H9 (cell line): Measurements from ENCODE around the gene SMARCC2. TPM values are rescaled to one million over a fixed set of nuclear protein-coding genes. Genes with fewer than 3 reads are reported as not detected.

Source experiments
- DNase-seq: peaks from one replicate; pipeline ENCODE4 v3.0.0-alpha.2; 2017
- H2AFZ ChIP-seq: one replicate; pipeline ENCODE4 v1.6.1; 2013; ENCODE audit warnings: mild to moderate bottlenecking, low read length, control low read depth, moderate library complexity
- H2AK5ac ChIP-seq: 2 replicates; pipeline ENCODE4 v1.6.1; 2013; ENCODE audit warnings: low read length, control low read depth, mixed read lengths; ENCODE audit not compliant: insufficient read length
- H2BK120ac ChIP-seq: one replicate; pipeline ENCODE4 v1.6.1; 2013; ENCODE audit warnings: low read depth, mild to moderate bottlenecking, low read length, control low read depth, inconsistent platforms; ENCODE audit not compliant: poor library complexity, severe bottlenecking
- H2BK12ac ChIP-seq: 2 replicates; pipeline ENCODE4 v1.6.1; 2013; ENCODE audit warnings: low read length, control low read depth, mixed read lengths, low read depth; ENCODE audit not compliant: insufficient read length
- H2BK15ac ChIP-seq: 2 replicates; pipeline ENCODE4 v1.6.1; 2013; ENCODE audit warnings: low read depth, low read length, control low read depth
- H2BK20ac ChIP-seq: one replicate; pipeline ENCODE4 v1.6.1; 2013; ENCODE audit warnings: low read depth, mild to moderate bottlenecking, low read length, control low read depth, inconsistent platforms; ENCODE audit not compliant: poor library complexity, severe bottlenecking
- H2BK5ac ChIP-seq: 2 replicates; pipeline ENCODE4 v1.6.1; 2013; ENCODE audit warnings: low read length, control low read depth, mixed read lengths; ENCODE audit not compliant: insufficient read length
- H3K14ac ChIP-seq: 2 replicates; pipeline ENCODE4 v1.6.1; 2013; ENCODE audit warnings: low read length, control low read depth; ENCODE audit not compliant: insufficient read depth
- H3K18ac ChIP-seq: 2 replicates; pipeline ENCODE4 v1.6.1; 2013; ENCODE audit warnings: low read depth, mild to moderate bottlenecking, mixed read lengths, low read length, control low read depth; ENCODE audit not compliant: insufficient read length
- H3K23ac ChIP-seq: 2 replicates; pipeline ENCODE4 v1.6.1; 2013; ENCODE audit warnings: low read length, control low read depth, mixed read lengths, low read depth; ENCODE audit not compliant: insufficient read length
- H3K23me2 ChIP-seq: 2 replicates; pipeline ENCODE4 v1.6.1; 2013; ENCODE audit warnings: low read depth, mild to moderate bottlenecking, mixed read lengths, low read length, control low read depth; ENCODE audit not compliant: insufficient read length, poor library complexity, severe bottlenecking
- H3K27ac ChIP-seq: 2 replicates; pipeline ENCODE4 v1.5.1; 2013; ENCODE audit warnings: low read length, control low read depth, mixed read lengths, low read depth; ENCODE audit not compliant: insufficient read length
- H3K27me3 ChIP-seq: 2 replicates; pipeline ENCODE4 v1.6.1; 2013; ENCODE audit warnings: low read length, control low read depth, inconsistent platforms; ENCODE audit not compliant: insufficient read depth
- H3K4ac ChIP-seq: 2 replicates; pipeline ENCODE4 v1.6.1; 2013; ENCODE audit warnings: low read depth, mild to moderate bottlenecking, control low read depth, inconsistent platforms, low read length, moderate library complexity
- H3K4me1 ChIP-seq: 2 replicates; pipeline ENCODE4 v1.6.1; 2013; ENCODE audit warnings: low read length, control low read depth, inconsistent platforms; ENCODE audit not compliant: insufficient read depth
- H3K4me2 ChIP-seq: 2 replicates; pipeline ENCODE4 v1.6.1; 2013; ENCODE audit warnings: low read length, control low read depth, mixed read lengths; ENCODE audit not compliant: insufficient read length, insufficient read depth
- H3K56ac ChIP-seq: 2 replicates; pipeline ENCODE4 v1.6.1; 2013; ENCODE audit warnings: low read depth, mild to moderate bottlenecking, mixed read lengths, low read length, control low read depth; ENCODE audit not compliant: insufficient read length
- H3K79me1 ChIP-seq: 2 replicates; pipeline ENCODE4 v1.6.1; 2013; ENCODE audit warnings: low read depth, mild to moderate bottlenecking, moderate library complexity, low read length, control low read depth, inconsistent platforms; ENCODE audit not compliant: insufficient read depth, poor library complexity, severe bottlenecking
- H3K79me2 ChIP-seq: 2 replicates; pipeline ENCODE4 v1.6.1; 2013; ENCODE audit warnings: low read length, control low read depth, inconsistent platforms; ENCODE audit not compliant: insufficient read depth
- H3K9ac ChIP-seq: 2 replicates; pipeline ENCODE4 v1.6.1; 2013; ENCODE audit warnings: low read length, control low read depth, mixed read lengths; ENCODE audit not compliant: insufficient read length; ENCODE audit errors: extremely low read depth
- H3K9me3 ChIP-seq: one replicate; pipeline ENCODE4 v1.6.1; 2013; ENCODE audit warnings: low read depth, low read length, inconsistent platforms; ENCODE audit not compliant: control insufficient read depth
- H3T11ph ChIP-seq: one replicate; pipeline ENCODE4 v1.6.1; 2013; ENCODE audit warnings: mild to moderate bottlenecking, low read length, control low read depth, inconsistent platforms
- H4K20me1 ChIP-seq: one replicate; pipeline ENCODE4 v1.6.1; 2013; ENCODE audit not compliant: control insufficient read depth, insufficient read length, insufficient read depth
- H4K5ac ChIP-seq: 2 replicates; pipeline ENCODE4 v1.6.1; 2013; ENCODE audit warnings: low read depth, mild to moderate bottlenecking, mixed read lengths, low read length, control low read depth; ENCODE audit not compliant: insufficient read length
- H4K8ac ChIP-seq: replicated peaks from 2 replicates; pipeline ENCODE4 v1.6.1; 2013; ENCODE audit warnings: low read length, control low read depth, mixed read lengths, low read depth; ENCODE audit not compliant: insufficient read length
- H4K91ac ChIP-seq: 2 replicates; pipeline ENCODE4 v1.6.1; 2013; ENCODE audit warnings: low read depth, mild to moderate bottlenecking, moderate library complexity, mixed read lengths, low read length, control low read depth; ENCODE audit not compliant: insufficient read length
- H3K27ac Mint-ChIP-seq, 3 experiments: 2 replicates in 2 of 3; 3 replicates in 1 of 3; pipeline ENCODE4 v1.8.0; 2020 to 2021; ENCODE audit warnings: mixed read lengths in 3 of 3, mild to moderate bottlenecking in 1 of 3, moderate library complexity in 1 of 3
- H3K27me3 Mint-ChIP-seq: 2 replicates; pipeline ENCODE4 v1.8.0; 2021; ENCODE audit warnings: low read depth, mild to moderate bottlenecking, moderate library complexity, mixed read lengths
- H3K36me3 Mint-ChIP-seq, 3 experiments: 2 replicates in 2 of 3; 3 replicates in 1 of 3; pipeline ENCODE4 v1.8.0; 2020 to 2021; ENCODE audit warnings: low read depth in 3 of 3, mixed read lengths in 3 of 3; ENCODE audit not compliant: insufficient read depth in 1 of 3
- H3K4me1 Mint-ChIP-seq, 2 experiments: 2 replicates each; pipeline ENCODE4 v1.8.0; 2020; ENCODE audit warnings: mixed read lengths in 2 of 2
- H3K4me3 Mint-ChIP-seq, 2 experiments: 2 replicates in 1 of 2; 3 replicates in 1 of 2; pipeline ENCODE4 v1.8.0; 2020 to 2021; ENCODE audit warnings: mild to moderate bottlenecking in 2 of 2, mixed read lengths in 2 of 2, moderate library complexity in 1 of 2
- H3K9me3 Mint-ChIP-seq, 2 experiments: 2 replicates in 1 of 2; 3 replicates in 1 of 2; pipeline ENCODE4 v1.8.0; 2020; ENCODE audit warnings: mild to moderate bottlenecking in 2 of 2, mixed read lengths in 2 of 2, moderate library complexity in 1 of 2
- WGBS: extraction: QIAGEN DNeasy Blood & Tissue Kit; methylation state at CpG from one replicate; pipeline ENCODE4 v1.1.7; 2013; ENCODE audit warnings: missing lambda C conversion rate, low lambda C conversion rate, mixed read lengths; ENCODE audit not compliant: insufficient read length; ENCODE audit errors: extremely low coverage; 5-methylcytosine and 5-hydroxymethylcytosine counted together
- total RNA-seq: library from RNA; stranded (reverse); gene quantifications from 2 replicates; pipeline ENCODE4 v1.2.1, GENCODE V29; 2021
- TF ChIP-seq, protein P1 (sequence below): fragments of 200-600 bp; sonication (generic); conservative IDR thresholded peaks from 3 replicates; pipeline ENCODE4 v1.8.0; 2021; ENCODE audit warnings: antibody characterized with exemption, mild to moderate bottlenecking

SMARCC2 gene
- total RNA-seq, 1 experiment from 2014 or later = 86.9 TPM

GRCh38 chr12:56223571-56224101 is 34.4 kb upstream of the SMARCC2 start:
- H3K27me3 Mint-ChIP-seq = no peaks in the 10 kb centered on the region
- Histone ChIP-seq H2BK5ac (no peak overlapping the region), H2AFZ (peak overlapping the region; percentile 19), H3K14ac (peak overlapping the region; percentile 87; the same call in 1 of the 2 replicates), H4K91ac (peak overlapping the region; percentile 36), H4K20me1 (peaks cover 3% of the 10 kb centered on the region), H2AK5ac (peak overlapping the region; percentile 71), H2BK20ac (no peak overlapping the region), H4K5ac (peak overlapping the region; percentile 57), H3K4me1 (peaks cover 2% of the 10 kb centered on the region; the same call in 1 of the 2 replicates), H3K4me2 (peak overlapping the region; percentile 57), H4K8ac (no peak overlapping the region), H3T11ph (peak overlapping the region; percentile 56), H3K27ac (peak overlapping the region; percentile 15), H3K79me1 (no peaks in the 10 kb centered on the region), H3K79me2 (no peaks in the 10 kb centered on the region; the same call in 1 of the 2 replicates), H3K23me2 (peaks cover 26% of the 10 kb centered on the region), H2BK15ac (no peak overlapping the region), H3K27me3 (no peaks in the 10 kb centered on the region), H3K23ac (no peak overlapping the region), H3K9ac (peak overlapping the region; percentile 61), H3K9me3 (no peaks in the 10 kb centered on the region), H2BK12ac (peak overlapping the region; percentile 30), H3K18ac (peak overlapping the region; percentile 86), H3K4ac (no peak overlapping the region; the same call in 1 of the 2 replicates), H3K56ac (no peak overlapping the region), H2BK120ac (no peak overlapping the region)
- TF ChIP-seq, protein P1, sequence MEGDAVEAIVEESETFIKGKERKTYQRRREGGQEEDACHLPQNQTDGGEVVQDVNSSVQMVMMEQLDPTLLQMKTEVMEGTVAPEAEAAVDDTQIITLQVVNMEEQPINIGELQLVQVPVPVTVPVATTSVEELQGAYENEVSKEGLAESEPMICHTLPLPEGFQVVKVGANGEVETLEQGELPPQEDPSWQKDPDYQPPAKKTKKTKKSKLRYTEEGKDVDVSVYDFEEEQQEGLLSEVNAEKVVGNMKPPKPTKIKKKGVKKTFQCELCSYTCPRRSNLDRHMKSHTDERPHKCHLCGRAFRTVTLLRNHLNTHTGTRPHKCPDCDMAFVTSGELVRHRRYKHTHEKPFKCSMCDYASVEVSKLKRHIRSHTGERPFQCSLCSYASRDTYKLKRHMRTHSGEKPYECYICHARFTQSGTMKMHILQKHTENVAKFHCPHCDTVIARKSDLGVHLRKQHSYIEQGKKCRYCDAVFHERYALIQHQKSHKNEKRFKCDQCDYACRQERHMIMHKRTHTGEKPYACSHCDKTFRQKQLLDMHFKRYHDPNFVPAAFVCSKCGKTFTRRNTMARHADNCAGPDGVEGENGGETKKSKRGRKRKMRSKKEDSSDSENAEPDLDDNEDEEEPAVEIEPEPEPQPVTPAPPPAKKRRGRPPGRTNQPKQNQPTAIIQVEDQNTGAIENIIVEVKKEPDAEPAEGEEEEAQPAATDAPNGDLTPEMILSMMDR = no peak
- no peak for DNase-seq
- H3K9me3 Mint-ChIP-seq = no peaks in the 10 kb centered on the region; a peak in 2 of 5 replicates
- peak overlapping the region; percentile 72 to 97 (median 95); a peak in 6 of 7 replicates for H3K27ac Mint-ChIP-seq
- peak overlapping the region; percentile 78 to 88 for H3K4me3 Mint-ChIP-seq
- no CpG with 5 or more reads among the region's 15 CpGs for WGBS
- peaks cover 32 to 39% of the 10 kb centered on the region in 2 experiments for H3K4me1 Mint-ChIP-seq
- H3K36me3 Mint-ChIP-seq = peaks cover 5 to 13% (median 11%) of the 10 kb centered on the region in 3 experiments; a peak in 6 of 7 replicates
